ENCODE results near the gene EXTL2. TPM values are rescaled to one million over a fixed set of nuclear protein-coding genes. Genes with fewer than 3 reads are reported as not detected.
A peak's percentile ranks its signal among the peaks of the same experiment; 100 is the strongest.

The EXTL2 gene
- total and polyA plus RNA-seq, 10 of the 15 experiments (the other 5 are each of a cell fraction or from before 2014, with no cell fraction given) = 10.2 to 51.1 (median 16.2) TPM

DNA sequence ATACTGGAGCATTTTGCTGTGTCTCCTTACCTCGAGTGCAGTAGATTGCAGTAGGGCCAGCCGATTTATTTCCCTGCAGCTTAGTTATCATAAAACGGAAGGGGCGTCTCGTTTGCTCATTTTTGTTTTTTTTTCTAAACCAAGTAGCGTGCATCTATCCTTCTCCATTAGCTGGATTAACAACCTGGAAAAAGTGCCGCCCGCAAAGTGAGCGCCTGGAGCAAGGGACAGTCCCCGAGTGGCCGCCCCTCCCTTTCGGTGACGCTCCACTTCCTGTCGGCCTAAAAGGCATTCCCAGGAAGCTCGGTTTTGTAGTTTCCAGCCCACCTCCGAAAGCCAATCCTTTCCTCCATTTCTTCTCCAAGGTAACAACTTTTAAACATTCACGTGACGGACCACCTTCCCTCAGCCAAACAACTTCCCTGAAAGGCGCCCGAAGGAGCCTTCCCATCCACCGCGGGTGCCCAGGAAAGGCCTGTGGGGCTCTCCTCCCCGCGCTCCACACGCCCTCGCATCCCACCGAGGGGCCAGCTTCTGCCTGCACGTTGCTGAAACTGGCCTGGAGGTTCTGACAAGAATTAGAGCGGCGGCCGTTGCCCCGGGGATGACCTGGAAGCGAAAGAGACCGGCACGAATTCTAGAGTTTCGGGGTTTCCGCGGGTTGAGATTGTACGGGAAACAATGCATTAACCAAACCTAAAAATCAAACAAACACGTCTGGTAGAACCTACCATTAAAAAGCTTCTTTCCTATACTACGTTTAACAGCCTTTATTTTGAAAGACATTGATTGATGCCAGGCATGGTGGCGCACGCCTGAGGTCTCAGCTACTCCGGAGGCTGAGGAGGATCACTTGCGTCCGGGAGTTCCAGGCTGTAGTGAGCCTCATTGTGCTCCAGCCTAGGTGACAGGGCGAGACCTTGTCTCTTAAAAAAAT is at the start of gene EXTL2 (continued):
- TF ChIP-seq ZNF592 (IDR thresholded peaks at IDR 0.05) (no peak), RAD51 (IDR thresholded peaks at IDR 0.05) (0 out of 2 replicates have a peak, but pooled peaks have one; percentile 13), NBN (IDR thresholded peaks at IDR 0.05) (0 out of 2 replicates have a peak, but pooled peaks have one; percentile 58), GATAD2B (conservative IDR thresholded peaks at IDR 0.05; ENCODE audit: low read depth) (peak; percentile 52; the same call in 1 of the 2 replicates), POLR2A (IDR thresholded peaks at IDR 0.05; ENCODE audit: low read depth, low read length) (peak; percentile 52; the same call in 1 of the 2 replicates), SIX5 (IDR thresholded peaks at IDR 0.05; ENCODE audit: low read depth, low read length, severe bottlenecking) (peak; percentile 24), IKZF2 (IDR thresholded peaks at IDR 0.05) (peak; percentile 92 to 94), SRF (IDR thresholded peaks at IDR 0.05; ENCODE audit: low read depth in 2 of 2, low read length in 2 of 2) (peak; percentile 81 to 97), MTA3 (IDR thresholded peaks at IDR 0.05; ENCODE audit: borderline replicate concordance, low read length) (peak; percentile 58; the same call in 1 of the 2 replicates), IKZF1 (conservative IDR thresholded peaks at IDR 0.05) (peak; percentile 94), CBX5 (IDR thresholded peaks at IDR 0.05; ENCODE audit: low read depth) (no peak), BCL3 (IDR thresholded peaks at IDR 0.05; ENCODE audit: borderline replicate concordance, insufficient read depth, low read depth, low read length, poor library complexity, severe bottlenecking) (peak; percentile 36), HDGF (IDR thresholded peaks at IDR 0.05) (0 out of 2 replicates have a peak, but pooled peaks have one; percentile 21)
- TF ChIP-seq, protein P1, sequence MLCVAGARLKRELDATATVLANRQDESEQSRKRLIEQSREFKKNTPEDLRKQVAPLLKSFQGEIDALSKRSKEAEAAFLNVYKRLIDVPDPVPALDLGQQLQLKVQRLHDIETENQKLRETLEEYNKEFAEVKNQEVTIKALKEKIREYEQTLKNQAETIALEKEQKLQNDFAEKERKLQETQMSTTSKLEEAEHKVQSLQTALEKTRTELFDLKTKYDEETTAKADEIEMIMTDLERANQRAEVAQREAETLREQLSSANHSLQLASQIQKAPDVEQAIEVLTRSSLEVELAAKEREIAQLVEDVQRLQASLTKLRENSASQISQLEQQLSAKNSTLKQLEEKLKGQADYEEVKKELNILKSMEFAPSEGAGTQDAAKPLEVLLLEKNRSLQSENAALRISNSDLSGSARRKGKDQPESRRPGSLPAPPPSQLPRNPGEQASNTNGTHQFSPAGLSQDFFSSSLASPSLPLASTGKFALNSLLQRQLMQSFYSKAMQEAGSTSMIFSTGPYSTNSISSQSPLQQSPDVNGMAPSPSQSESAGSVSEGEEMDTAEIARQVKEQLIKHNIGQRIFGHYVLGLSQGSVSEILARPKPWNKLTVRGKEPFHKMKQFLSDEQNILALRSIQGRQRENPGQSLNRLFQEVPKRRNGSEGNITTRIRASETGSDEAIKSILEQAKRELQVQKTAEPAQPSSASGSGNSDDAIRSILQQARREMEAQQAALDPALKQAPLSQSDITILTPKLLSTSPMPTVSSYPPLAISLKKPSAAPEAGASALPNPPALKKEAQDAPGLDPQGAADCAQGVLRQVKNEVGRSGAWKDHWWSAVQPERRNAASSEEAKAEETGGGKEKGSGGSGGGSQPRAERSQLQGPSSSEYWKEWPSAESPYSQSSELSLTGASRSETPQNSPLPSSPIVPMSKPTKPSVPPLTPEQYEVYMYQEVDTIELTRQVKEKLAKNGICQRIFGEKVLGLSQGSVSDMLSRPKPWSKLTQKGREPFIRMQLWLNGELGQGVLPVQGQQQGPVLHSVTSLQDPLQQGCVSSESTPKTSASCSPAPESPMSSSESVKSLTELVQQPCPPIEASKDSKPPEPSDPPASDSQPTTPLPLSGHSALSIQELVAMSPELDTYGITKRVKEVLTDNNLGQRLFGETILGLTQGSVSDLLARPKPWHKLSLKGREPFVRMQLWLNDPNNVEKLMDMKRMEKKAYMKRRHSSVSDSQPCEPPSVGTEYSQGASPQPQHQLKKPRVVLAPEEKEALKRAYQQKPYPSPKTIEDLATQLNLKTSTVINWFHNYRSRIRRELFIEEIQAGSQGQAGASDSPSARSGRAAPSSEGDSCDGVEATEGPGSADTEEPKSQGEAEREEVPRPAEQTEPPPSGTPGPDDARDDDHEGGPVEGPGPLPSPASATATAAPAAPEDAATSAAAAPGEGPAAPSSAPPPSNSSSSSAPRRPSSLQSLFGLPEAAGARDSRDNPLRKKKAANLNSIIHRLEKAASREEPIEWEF (IDR thresholded peaks at IDR 0.05; ENCODE audit: insufficient replicate concordance, low read depth, low read length) = no peak
- TF ChIP-seq, protein P2, sequence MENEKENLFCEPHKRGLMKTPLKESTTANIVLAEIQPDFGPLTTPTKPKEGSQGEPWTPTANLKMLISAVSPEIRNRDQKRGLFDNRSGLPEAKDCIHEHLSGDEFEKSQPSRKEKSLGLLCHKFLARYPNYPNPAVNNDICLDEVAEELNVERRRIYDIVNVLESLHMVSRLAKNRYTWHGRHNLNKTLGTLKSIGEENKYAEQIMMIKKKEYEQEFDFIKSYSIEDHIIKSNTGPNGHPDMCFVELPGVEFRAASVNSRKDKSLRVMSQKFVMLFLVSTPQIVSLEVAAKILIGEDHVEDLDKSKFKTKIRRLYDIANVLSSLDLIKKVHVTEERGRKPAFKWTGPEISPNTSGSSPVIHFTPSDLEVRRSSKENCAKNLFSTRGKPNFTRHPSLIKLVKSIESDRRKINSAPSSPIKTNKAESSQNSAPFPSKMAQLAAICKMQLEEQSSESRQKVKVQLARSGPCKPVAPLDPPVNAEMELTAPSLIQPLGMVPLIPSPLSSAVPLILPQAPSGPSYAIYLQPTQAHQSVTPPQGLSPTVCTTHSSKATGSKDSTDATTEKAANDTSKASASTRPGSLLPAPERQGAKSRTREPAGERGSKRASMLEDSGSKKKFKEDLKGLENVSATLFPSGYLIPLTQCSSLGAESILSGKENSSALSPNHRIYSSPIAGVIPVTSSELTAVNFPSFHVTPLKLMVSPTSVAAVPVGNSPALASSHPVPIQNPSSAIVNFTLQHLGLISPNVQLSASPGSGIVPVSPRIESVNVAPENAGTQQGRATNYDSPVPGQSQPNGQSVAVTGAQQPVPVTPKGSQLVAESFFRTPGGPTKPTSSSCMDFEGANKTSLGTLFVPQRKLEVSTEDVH (IDR thresholded peaks at IDR 0.05; ENCODE audit: low read depth, partially characterized antibody) = peak; percentile 14
